ENCODE measurements around the gene RSRC1.
"Not testable (repeated sequence)": the region's sequence is repeated elsewhere in the genome, so short reads cannot be mapped to it uniquely, and the experiment has no call there.

The RSRC1 gene

DNA sequence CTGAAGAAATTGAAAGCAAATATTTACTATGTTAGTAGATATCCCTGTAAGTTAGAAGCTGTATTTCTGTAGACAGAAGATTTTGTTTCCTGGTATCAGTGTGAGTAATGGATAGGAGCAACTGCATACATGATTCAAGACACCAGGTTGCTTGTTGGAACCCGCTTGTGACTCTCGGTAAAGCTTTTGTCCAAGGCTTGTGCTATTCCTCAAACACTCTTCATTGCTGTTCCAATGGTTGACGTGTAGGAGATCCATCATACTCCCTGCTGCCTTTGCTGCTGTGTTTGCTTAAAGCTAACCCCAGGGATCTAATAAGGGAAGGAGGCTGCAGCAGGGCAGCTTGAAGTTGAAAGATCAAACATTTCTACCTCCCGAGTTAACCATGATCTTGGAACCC, 160.1 kb downstream of the RSRC1 start:
- in situ Hi-C loops (cut with HindIII; ENCODE audit: low pct_ligation_motif_present, low pct_unique_long_range_greater_than_20kb, low sequenced_read_pairs): no loop called here
- DNase-seq: no peak

DNA sequence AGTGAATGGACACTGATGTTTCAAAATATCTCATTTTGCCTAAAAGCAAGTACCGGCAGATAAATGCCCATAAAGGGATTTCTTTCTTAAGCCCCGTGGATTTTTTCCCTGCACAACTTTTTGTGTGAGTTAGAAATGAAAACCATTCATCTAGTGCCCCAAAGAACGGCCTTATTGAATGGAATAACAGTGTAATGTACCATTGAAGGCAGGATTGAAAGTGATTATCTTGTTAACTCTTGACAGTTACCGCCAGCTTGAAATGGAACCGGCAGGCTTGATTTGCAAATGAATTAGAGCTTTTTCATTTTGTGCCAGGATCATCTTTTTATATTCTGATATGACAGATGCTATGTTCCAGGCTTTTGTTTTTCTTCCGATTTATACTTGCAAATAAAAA, 162.2 kb downstream of the RSRC1 start:
- no peak for DNase-seq
- in situ Hi-C loops (cut with HindIII; ENCODE audit: low pct_ligation_motif_present, low pct_unique_long_range_greater_than_20kb, low sequenced_read_pairs): no loop called here

DNA sequence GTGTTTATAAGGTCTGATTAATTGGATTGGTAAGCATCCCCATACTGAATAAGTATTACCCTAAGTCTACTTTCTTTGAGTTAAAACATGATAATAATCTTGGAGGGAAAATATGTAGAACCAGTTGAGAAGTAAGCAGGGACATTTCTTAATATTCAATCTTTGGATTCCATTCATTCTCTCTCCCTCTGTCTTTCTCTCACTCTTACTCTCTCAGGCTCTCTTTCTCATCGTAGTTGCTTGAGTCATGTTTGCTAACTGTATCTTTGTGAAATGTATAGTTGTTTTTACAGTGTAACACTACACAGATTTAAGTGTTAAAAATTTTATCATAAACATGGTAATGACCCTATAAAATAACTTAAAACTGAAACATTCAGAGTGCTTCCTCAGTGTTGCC, 163.8 kb downstream of the RSRC1 start:
- DNase-seq: no peak
- in situ Hi-C loops (cut with HindIII; ENCODE audit: low pct_ligation_motif_present, low pct_unique_long_range_greater_than_20kb, low sequenced_read_pairs): no loop called here

DNA sequence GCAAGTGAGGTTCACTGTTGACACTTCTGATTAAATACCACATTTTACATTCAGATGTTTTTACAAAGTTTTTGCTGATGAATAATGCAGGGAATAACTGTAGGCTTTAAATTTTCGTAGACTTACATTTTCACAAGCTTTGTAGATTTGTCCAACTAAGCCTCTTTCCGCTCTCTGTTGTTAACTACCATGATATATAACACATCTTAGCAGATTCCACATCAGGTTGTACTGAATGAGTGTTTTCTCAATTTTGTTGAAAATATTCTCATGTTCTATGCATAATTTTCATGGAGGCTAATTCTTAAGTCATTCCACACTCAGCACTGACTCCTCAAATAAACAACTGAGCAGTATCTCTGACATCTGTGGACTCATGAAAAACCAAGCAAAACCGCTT, 168.3 kb downstream of the RSRC1 start:
- no peak for DNase-seq
- in situ Hi-C loops (cut with HindIII; ENCODE audit: low pct_ligation_motif_present, low pct_unique_long_range_greater_than_20kb, low sequenced_read_pairs): no loop called here

DNA sequence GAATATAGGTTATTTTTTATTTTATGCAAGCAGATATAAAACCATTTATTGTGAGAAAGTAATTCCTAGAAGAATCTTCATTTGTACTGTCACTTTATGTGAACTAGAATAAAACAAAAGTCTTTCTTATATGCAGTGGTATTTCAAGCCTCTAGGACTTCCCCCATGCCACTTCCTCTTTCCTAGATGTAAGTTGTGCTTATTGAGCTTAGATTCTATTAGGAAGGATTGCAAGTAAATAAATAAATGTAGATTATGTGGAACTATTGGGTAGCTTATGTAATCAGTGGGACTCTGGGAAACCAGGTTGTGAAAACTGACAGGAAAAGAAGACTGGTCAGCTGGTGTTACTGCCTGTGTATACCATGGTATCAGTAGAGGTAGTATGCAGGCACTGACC, 169.7 kb downstream of the RSRC1 start:
- in situ Hi-C loops (cut with HindIII; ENCODE audit: low pct_ligation_motif_present, low pct_unique_long_range_greater_than_20kb, low sequenced_read_pairs): no loop called here
- no peak for DNase-seq

DNA sequence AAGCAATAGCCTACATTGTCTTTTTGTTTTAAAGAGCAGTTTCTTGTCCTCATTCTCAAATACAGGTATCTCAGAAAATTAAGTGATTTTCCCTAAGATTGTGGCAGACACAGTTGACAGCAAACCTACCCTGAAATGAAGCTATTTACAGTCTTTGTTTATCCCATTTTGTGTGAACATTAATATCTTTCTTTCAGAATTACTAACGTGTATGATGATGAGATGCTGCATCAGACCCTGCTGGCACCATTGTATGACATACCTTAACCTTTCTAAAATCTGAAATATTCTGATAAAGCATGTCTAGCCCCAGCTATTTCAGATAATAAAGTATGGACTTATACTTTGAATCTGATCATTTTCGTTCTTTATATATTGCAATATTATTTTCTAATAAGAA, 185.9 kb downstream of the RSRC1 start:
- DNase-seq: no peak
- in situ Hi-C loops (cut with HindIII; ENCODE audit: low pct_ligation_motif_present, low pct_unique_long_range_greater_than_20kb, low sequenced_read_pairs): no loop called here

DNA sequence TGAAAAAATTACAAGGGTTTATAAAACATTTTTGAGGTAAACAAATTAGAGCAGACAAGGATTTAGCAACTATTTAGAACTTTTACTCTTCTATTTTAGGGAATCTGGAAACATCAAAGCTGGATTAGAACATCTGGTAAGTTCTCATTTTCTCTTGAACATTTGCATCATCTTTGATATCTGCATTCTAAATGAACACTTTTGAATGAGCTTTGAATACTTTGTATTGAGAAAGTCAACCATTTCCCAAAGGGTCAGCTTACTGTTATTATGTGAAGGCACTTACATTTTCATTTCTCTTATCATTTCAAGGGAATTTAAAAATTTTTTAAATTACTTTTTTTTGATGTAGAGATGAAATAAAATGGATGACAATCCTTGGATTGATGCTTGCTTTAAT, 188.1 kb downstream of the RSRC1 start:
- no peak for DNase-seq
- in situ Hi-C loops (cut with HindIII; ENCODE audit: low pct_ligation_motif_present, low pct_unique_long_range_greater_than_20kb, low sequenced_read_pairs): no loop called here

DNA sequence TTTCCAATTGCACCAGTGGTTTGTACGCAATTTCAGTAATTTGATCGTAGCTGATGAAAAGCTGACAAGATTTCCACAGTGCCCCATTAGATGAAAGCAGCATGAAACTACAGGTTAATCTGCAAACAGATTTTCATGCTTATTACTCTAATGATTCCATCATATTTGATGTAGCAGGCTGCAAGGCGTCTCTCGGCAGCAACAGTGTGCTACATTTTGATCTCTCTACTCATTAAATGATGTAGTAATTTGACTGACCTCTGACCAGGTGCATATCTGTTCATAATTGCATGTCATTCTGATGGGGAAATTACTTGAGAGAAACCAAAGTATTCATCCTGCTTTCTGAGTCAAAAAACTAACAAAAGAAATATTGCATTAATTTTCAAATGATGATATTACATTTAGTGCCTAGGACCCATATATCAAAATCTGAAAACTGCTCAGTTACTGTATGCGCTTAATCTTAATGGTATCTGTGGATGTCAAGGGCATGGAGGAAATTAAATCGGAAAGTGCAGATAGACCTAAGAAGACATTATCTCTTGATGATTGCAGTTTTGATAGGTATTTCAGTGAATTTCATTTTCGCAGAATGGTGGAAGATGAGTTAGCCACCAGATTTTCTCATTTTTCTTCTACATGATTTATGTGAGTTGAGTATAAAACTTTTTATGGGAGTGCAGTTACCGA, 198.5 kb downstream of the RSRC1 start:
- DNase-seq: no peak
- in situ Hi-C loops (cut with HindIII; ENCODE audit: low pct_ligation_motif_present, low pct_unique_long_range_greater_than_20kb, low sequenced_read_pairs): no loop called here

DNA sequence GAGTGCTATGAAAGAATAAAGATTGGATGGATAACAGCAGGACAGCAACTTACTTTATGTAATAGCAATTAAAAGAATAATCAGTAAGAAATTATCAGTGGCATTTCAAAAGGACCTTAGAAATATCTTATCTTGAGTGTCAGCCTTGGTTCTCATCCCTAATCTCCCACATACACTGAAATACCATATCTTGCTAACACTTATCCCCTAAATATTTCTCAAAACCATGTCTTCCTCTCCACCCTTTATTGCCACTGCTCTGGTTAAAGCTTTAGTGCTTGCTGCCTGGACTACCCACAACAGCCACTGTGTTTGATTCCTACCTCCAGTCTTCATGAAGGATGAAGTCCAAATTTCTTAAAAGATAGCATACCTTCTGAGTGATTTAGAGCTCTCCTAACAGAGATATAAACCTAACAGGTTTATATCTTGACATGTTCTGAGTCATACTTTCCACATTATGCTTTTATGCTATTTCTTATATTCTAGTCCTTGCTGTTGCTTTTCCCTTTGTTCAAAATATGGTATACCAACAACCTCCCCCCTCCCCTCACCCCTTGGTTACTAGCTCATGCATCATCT, 202.8 kb downstream of the RSRC1 start:
- no peak for DNase-seq
- in situ Hi-C loops (cut with HindIII; ENCODE audit: low pct_ligation_motif_present, low pct_unique_long_range_greater_than_20kb, low sequenced_read_pairs): no loop called here

DNA sequence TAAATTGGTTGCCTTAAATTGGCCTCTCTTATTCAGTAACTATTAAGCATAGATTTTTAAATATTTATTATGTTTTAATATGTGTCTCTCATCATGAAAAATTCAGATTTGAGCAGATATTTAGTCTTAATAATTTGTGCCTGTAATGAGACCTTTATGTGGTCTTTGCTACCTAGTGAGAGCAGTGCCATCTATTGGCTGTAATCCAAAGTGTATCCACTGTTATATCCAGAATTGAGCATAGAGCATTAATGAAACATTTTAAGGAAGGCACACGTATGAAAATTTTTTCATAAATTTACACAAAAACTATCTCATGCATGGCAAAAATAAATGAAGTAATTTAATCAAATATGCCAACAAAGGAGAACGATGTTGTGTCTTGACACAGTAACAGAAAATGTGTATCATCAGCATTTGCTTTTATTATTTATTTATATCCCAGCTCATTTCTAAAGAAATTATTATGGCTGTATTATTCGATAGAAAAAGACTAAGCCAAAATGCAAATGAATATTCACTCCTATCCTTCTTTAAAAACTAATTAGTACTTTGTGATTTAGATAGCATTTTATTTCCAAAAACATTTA, 203.5 kb downstream of the RSRC1 start:
- in situ Hi-C loops (cut with HindIII; ENCODE audit: low pct_ligation_motif_present, low pct_unique_long_range_greater_than_20kb, low sequenced_read_pairs): no loop called here
- peak; percentile 56 for DNase-seq

DNA sequence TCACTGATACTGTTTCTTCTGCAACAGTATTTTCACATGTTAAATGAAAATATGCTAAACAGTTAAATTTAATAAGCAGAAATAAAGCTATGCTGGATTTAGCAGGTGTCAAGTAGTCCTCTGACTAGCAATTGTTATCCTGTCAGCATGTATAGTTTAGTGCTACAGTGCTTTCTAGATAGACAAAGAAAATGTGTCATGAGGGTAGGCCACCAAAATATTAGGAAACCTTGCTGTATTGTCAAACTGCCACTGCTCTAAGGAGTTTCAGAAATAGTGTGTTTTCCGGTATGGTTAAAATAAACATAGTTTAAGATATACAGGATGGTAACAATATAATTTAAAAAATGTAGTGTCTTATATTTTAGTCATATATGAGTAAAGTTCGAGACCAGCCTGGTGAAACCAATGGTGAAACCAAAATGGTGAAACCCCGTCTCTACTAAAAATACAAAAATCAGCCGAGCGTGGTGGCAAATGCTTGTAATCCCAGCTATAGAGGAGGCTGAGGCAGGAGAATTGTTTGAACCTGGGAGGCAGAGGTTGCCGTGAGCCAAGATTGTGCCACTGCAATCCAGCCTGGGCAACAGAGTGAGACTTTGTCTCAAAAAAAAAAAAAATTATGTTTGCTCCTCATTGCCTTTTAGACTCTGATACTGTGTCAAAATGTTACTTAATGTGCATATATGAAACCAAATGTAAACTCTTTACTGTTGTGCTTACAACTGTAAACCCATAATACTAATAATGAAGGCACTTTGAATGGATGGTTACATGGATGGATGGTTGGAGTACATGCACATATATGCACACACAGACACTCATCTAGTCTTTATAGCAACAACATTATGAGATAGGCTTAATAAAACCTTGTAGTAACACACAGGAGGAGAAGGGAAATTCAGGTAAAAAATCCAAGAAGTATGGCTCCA, 204.8 kb downstream of the RSRC1 start:
- in situ Hi-C loops (cut with HindIII; ENCODE audit: low pct_ligation_motif_present, low pct_unique_long_range_greater_than_20kb, low sequenced_read_pairs): no loop called here
- DNase-seq: no peak

DNA sequence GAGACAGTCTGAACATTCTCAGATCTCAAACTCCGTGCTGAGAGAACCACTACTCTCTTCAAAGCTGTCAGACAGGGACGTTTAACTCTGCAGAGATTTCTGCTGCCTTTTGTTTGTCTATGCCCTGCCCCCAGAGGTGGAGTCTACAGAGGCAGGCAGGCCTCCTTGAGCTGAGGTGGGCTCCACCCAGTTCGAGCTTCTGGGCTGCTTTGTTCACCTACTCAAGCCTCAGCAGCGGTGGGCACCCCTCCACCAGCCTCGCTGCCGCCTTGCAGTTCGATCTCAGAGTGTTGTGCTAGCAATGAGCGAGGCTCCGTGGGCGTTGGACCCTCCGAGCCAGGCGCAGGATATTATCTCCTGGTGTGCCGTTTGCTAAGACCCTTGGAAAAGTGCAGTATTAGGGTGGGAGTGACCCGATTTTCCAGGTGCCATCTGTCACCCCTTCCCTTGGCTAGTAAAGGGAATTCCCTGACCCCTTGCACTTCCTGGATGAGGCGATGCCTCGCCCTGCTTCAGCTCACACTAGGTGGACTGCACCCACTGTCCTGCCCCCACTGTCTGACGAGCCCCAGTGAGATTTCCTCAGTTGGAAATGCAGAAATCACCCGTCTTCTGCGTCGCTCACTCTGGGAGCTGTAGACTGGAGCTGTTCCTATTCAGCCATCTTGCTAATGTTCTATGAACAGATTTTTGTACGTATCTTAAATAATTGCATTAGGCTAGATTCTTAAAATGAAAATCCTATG, 220.0 kb downstream of the RSRC1 start:
- in situ Hi-C loops (cut with HindIII; ENCODE audit: low pct_ligation_motif_present, low pct_unique_long_range_greater_than_20kb, low sequenced_read_pairs): not testable (repeated sequence)

DNA sequence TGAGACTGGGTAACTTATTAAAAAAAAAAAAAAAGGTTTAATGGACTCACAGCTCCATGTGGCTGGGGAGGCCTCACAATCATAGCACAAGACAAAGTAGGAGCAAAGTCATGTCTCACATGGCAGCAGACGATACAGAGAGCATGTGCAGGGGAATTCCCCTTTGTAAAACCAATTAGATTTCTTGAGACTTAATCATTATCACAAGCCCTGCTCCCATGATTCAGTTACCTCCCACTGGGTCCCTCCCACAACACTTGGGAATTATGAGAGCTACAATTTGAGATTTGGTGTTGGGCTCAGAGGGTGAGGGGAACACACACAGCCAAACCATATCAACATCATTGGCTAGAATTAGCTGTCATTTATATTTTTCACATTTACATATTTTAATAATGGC, 221.0 kb downstream of the RSRC1 start:
- in situ Hi-C loops (cut with HindIII; ENCODE audit: low pct_ligation_motif_present, low pct_unique_long_range_greater_than_20kb, low sequenced_read_pairs): no loop called here
- peak; percentile 22 for DNase-seq

More for the DNA sequence above, 220.0 kb downstream of the RSRC1 start:
- peak; percentile 27 for DNase-seq

DNA sequence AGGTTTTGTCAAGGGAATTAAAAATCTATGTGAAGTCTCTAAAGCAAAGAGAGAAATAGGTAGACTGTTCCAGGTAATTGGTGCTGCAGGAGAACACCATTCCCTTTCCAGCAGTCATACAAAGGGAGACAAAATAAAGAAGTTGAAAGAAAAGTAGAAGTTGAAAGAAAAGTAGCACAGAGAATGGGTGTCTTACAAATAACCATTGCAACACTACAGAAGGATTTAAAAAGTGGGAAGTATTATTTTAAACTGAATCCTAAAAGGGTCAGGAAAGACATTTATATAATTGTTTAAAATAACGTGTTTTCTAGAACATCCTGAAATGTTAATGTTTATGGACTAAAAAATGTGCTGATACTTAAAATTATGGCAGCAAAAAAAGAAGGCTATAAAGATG, 223.8 kb downstream of the RSRC1 start:
- no peak for DNase-seq
- in situ Hi-C loops (cut with HindIII; ENCODE audit: low pct_ligation_motif_present, low pct_unique_long_range_greater_than_20kb, low sequenced_read_pairs): no loop called here

DNA sequence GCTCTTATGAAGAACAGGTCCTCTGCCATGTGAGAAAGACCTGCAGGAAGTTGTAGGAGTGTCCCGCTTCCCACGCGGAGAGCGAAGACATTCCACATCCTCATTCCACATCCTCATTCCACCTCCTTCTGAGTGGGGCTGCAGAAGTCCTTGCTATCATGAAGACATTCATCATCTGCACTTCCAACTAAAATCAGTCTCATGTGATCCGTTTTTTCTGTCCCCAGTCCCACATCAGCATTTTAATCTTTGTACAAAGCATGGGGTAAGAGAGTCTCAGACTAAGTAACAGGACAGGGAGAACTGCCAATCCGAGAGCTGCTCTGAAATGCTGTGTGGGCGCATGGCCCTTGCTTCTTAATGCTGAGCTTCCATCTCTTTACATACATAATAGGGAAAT, 227.2 kb downstream of the RSRC1 start:
- in situ Hi-C loops (cut with HindIII; ENCODE audit: low pct_ligation_motif_present, low pct_unique_long_range_greater_than_20kb, low sequenced_read_pairs): no loop called here

DNA sequence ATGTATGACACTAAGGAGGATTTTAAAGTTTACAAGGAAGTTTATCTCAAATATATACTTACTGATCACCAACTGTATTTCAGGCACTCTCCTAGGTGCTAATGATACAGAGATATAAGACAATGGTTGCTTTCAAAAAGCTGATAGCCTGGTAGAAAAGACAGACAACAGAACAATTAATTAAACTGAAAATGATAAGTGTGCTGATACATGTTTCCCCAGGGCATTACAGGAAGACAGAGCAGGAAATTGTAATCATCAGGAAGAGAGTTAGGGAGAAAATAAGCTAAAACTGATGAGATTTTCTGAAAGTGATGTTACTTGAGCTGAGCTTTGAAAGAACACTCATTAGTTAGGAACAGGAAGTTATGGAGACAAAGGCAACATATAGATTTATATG, 229.7 kb downstream of the RSRC1 start:
- in situ Hi-C loops (cut with HindIII; ENCODE audit: low pct_ligation_motif_present, low pct_unique_long_range_greater_than_20kb, low sequenced_read_pairs): no loop called here
- DNase-seq: no peak

More for the DNA sequence above, 227.2 kb downstream of the RSRC1 start:
- no peak for DNase-seq

DNA sequence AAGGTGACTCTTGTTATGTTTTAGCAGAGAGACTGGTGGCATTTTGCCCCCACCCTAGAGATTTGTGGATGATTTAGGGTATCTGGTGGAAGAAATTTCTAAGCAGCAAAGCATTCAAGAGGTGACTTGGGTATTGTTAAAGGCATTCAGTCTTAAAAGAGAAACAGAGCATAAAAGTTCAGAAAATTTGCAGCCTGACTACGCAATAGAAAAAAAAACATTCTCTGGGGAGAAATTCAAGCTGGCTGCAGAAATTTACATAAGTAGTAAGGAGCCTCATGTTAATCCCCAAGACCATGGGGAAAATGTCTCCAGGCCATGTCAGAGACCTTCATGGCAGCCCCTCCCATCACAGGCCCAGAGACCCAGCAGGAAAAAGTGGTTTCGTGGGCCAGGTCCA, 231.1 kb downstream of the RSRC1 start:
- DNase-seq; in situ Hi-C loops (cut with HindIII; ENCODE audit: low pct_ligation_motif_present, low pct_unique_long_range_greater_than_20kb, low sequenced_read_pairs): not testable (repeated sequence)

DNA sequence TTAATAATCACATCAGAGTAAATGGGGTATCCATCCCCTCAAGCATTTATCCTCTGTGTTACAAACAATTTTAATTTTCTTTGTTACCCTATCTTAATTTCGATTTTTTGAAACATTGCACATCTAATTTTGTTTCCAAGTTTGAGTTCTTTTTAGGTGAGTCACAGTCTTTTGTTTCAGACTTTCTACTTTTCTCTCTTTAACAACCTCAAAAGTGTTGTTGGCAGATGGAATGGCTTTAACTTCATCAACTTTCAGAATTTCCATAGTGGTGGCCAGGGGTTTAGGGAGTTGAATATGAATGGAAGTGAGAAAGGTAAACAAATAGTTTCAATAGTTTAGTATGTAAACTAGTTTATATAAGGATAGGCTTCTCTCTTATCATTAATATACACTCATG, 238.1 kb downstream of the RSRC1 start:
- no peak for DNase-seq
- in situ Hi-C loops (cut with HindIII; ENCODE audit: low pct_ligation_motif_present, low pct_unique_long_range_greater_than_20kb, low sequenced_read_pairs): no loop called here

DNA sequence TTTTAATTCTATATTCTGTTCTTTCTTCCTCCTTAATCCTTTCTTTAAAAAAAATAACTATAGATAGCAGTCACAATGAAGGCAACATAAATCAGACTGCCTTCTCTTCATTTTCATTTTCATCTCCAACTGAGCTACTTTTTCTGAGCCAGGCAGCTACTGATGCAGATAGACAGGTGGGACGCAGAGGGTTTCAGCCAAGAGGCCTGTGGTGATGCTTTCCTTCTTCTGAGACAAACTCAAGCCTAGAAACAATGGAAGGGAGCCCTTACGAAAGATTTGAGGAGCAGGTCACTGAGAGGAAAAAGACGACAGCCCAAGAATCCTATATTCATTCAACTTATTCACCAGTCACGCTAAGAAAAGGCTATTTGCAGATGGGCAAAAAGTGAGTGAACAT, 241.1 kb downstream of the RSRC1 start:
- in situ Hi-C loops (cut with HindIII; ENCODE audit: low pct_ligation_motif_present, low pct_unique_long_range_greater_than_20kb, low sequenced_read_pairs): no loop called here
- no peak for DNase-seq
